SH-SY5Y (cell line): ENCODE measurements around the gene OTC.

ENCODE experiments used
- GATA2 ChIP-seq: IDR thresholded peaks from 2 replicates; pipeline ENCODE4 v1.6.1; 2011; ENCODE audit warnings: mild to moderate bottlenecking, low read depth, low read length
- GATA3 ChIP-seq: IDR thresholded peaks from 2 replicates; pipeline ENCODE4 v1.6.1; 2011; ENCODE audit warnings: low read depth, mild to moderate bottlenecking, low read length, moderate library complexity

- TF ChIP-seq GATA2 (no peak), GATA3 (no peak)
Measured at GRCh38 chrX:38311743-38312142, 40.7 kb upstream of the OTC start.
